GM19238 (cell line): ENCODE data around the gene MTCL1.

Source experiments
- DNase-seq: peaks from one replicate; pipeline ENCODE4 v3.0.0; 2011; ENCODE audit warnings: low spot score; ENCODE audit not compliant: insufficient read length

Gene MTCL1

DNA sequence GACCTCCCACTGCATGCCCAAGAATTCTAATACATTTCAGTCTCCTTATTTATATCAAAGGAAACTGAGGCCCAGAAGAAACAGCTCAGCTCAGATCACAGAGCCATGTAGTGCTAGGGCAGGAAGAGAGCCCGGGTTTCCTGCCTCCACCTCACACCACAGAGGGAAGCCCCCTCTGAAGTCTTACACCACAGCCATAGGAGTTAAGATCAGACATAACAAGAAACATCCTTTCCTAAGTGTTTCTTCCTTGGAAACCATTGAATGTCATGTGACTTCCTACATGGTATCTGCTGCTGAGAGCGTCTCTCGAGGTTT is 102.1 kb downstream of the MTCL1 start:
- no peak for DNase-seq

DNA sequence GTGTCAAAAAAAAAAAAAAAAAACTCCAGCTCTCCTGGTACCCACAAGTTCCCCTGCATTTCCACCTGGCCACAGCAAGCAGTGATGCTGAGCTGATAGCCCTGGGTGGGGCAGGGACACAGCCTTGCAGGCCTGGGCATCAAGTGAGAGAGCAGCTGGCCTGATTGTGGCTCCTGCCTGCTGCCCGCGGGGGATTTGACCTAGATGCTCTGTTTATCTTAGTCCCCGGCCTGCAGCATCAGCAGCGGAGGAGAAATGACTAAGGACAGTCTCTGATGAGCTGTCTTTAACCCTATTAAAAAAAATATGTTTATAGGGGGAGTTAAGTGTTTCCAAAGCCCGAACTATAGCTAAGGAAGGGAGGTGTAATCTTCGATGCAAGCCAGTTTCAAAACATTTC is 102.6 kb downstream of the MTCL1 start:
- DNase-seq: no peak

DNA sequence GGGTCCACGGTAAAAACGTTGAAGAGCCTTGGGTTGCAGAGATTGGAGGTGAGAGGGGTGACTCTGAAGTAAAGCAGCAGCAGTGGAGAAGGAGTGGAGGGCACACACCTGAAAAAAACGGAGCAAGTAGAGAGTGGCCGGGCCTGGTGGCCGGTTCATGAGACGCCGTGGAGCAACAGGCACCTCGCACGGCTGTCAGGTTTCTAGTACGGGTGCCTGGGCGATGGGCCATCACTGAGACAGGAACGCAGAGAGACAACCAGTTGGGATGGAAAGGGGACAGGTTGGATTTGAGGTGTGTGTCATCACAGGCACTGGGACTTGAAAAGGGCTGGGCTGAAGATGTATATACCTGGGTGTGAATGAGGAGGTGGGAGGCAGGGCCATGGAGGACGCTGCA is 104.2 kb downstream of the MTCL1 start:
- no peak for DNase-seq

DNA sequence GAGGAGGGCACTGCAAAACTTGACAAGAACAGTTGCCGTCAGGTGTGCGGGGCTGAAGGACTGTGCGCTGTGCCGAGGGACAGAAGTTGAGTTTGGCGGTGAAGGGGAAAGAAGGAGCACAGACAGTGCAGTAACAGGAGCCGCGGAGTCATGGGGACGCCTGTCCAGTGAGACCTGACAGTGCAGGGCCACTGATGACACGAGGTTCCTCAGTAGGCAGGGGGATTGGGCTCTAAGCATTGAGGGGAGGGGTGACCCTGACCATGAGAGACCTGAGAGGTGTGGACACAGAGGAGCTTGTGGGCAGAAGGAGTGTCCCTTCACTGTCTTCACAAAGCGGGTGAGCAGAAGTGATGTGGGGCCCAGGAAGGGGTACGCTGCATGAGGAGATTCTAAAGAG is 104.8 kb downstream of the MTCL1 start:
- DNase-seq: no peak

DNA sequence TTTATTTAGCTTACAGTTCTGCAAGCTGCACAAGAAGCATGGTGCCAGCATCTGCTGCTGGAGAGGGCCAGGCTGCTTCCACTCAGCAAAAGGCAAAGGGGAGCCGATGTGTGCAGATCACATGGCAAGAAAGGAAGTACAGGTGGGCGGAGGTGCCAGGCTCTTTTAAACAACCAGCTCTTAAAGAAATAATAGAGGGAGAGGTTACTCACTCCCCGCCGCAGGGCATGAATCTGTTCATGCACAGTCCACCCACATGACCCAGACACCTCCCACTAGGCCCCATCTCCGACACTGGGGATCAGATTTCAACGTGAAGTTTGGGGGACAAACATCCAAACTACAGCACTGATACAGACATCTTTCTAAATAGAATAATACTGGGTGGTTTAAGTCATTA is 105.8 kb downstream of the MTCL1 start:
- no peak for DNase-seq

DNA sequence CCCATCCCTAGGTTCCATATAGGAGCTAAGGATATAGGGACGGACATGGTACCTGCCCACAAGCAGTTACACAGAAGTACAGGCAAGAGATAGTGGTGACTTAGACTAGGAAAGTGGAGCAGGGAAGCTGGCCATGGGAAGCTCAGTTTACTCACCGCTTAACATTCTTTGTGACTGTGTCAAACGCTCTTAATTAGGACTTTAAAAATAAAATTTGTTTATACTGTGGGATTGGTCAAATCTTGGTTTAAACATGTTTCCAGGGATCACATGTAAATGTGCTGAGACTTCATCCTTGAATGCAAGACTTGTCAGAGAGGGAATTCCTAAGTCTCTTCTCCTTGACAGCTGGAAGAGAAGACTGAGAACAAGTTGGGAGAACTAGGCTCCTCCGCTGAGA is 107.3 kb downstream of the MTCL1 start:
- no peak for DNase-seq

DNA sequence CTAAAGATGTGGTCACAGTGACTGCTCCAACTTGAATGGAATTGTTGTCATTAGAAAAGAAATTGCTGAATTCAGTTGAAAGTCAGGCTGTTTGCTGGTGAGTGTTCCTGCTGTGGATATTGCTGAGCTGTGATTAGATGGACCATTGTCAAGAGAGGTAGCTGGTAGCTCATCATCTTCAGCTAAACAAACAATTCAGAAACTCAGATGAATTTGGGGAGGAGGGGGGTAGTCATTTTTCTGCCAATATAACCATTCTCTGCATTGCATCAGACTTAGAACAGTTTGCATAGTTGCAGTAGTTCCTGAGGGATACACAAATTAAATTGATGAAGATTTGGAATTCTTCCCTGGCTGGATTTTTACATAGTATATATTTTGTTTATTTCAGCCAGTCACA is 108.3 kb downstream of the MTCL1 start:
- no peak for DNase-seq

DNA sequence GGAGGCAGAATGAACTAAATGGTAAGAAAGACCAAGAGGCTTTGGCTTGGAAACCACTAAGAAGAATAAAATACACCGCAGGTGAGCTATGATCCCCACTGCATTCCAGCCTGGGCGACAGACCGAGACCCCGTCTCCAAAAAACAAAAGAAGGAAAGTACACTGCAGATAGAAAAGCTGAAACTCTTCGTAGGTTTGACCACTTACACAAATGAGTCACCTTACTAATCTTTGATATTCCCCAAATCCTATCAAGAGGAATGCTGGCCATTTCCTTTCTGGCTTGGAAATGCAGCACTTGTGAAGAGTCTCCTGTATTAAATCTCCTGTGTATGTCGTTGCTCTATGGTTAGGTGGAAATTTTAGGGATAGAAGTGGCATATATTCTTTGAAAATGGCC is 108.8 kb downstream of the MTCL1 start:
- no peak for DNase-seq

DNA sequence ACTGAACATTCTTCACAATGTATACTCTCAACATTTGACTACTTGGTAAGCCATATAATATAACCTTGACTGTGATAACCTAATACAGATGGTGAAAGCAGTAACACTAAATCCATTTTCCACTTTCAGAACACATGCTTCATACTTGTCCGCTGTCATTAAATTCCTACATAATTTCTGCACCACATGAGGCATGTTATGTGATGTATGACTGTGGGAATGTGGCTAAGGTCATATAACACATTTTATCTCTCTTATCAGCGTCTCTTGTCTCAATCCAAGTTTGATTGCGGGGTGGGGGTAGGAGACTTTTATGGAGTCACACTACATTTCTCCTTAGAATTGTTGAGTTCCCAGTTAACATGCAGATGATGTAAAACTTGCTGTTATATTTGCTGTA is 110.9 kb downstream of the MTCL1 start:
- no peak for DNase-seq

DNA sequence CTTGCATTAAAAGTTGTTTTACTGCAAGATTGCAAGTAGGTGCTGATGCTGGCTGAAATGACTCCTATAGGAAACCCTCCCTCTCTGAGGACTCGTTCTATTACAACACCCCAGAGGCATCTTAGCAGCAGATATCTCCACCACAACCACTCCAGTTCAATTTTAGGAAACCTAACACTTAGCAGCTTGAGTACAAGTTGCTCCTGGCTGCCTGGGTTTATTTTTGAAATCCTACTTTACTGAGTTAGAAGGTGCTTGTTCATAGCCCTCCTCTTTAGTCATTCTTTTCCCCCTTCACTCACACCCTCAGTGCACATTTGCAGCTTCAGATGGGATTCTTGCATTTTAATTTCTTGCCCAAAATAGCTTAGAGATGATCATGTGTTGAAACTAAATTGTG is 111.5 kb downstream of the MTCL1 start:
- DNase-seq: no peak

DNA sequence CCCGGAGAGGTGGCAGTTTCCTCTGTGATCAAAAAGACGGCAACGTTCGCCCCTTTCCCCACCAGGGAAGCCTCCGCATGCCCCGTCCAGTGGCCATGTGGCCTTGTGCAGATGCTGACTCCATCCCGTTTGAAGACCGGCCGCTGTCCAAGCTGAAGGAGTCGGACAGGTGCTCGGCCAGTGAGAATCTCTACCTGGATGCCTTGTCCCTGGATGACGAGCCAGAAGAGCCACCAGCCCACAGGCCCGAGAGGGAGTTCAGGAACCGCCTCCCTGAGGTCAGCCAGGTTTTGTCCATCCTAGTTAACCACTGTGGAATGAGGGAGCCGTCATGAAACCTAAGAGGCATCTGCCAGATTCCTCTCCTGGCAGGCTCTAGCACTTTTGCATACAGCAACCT is 113.6 kb downstream of the MTCL1 start:
- DNase-seq: no peak

DNA sequence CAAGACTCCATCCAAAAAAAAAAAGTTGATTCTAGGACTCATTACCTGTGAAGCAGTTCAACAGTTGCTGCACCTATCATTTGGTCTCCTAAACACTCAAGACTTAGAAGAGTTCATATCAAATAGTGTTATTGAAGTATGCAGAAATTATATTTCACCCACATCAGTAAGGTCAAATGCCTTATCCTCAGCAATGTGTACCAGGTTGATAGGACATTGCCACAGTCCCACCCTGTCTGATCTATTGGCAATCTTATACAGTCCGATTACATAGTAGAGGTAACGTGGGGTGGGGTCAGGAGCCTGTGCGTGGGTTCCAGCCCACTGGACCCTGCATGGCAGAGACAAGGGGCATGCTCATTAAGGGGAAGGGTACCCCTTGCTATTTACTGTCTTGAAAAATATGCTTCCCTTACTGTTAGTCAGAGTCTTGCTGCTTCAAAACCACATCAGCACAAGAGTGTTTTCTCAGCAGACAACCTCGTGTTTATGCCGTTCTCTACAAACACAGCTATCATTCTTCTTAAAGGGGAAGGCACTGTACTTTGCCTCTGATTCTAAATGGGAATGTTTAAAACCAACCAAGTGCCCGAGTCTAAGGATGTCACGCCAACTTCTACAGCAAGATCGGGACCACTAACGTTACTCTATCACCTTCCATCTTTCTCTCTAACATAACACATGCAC is 115.2 kb downstream of the MTCL1 start:
- no peak for DNase-seq

DNA sequence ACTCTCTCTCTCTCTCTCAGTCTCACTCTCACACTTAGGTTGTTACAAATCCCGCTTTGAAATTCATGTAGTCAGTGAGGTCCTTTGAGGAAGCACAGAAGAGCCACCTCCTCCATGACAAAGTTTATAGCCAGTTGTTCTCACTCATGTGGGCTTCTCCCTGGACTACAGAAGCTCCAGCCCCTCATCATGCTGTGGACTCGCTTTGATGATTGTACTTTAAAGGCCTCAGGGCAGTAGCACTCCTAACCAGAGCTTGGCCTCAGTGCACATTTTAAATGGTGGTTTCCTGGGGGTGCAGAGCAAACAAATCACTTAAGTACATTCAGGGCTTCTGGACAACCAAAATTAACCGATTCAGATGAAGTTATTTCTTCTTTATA is 115.7 kb downstream of the MTCL1 start:
- no peak for DNase-seq

DNA sequence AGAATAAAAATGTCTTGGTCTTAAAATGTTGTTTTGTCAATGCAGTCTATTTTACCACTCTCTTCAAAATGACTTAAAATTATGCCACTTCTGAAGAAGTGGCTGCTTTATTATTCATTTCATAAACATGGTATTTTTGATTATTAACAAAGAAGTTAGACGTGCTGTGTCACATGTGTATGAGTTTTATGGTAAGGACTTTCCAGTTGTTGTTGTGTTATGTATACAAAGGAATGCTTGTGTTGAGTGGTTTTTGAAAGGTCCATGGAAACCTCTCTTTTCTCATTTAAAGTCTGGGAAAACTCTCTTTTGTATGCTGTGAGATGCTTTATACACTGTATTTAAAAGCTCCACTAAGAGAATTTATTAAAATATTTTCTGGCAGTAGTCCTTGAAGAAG is 116.2 kb downstream of the MTCL1 start:
- no peak for DNase-seq

DNA sequence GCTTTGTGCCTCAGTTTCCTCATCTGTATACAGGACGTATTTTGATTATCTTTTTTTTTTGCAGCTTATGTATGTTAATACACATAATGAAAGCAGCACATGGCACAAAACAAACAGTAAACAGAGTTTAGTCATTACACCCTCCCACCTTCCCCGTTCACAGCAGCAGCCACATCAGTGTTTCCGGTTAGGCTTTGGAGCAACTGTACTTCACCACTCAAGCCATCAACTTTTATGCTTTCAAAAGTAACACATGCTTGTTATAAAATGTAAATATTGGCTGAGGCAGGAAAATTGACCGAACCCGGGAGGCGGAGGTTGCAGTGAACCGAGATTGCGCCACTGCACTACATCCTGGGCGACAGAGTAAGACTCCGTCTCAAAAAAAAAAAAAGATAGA is 117.3 kb downstream of the MTCL1 start:
- no peak for DNase-seq

DNA sequence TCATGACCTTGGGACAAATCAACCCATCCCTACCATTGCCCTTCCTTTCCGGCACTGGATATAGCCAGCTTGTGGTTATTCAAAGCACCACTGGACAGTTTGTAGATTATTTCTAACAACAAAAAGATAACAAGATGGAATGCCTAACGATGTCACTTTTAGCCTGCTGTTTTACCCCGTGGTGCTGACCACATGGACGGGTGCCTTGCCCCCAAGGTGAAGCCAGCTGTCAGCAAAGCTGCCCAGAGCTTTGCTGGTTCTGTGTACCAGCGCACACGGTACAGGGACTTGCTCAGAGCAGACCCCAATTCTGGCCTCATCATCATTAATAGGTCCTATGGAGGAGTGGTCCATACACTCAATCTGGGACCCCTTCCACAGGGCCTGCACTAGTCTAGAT is 118.2 kb downstream of the MTCL1 start:
- DNase-seq: no peak

DNA sequence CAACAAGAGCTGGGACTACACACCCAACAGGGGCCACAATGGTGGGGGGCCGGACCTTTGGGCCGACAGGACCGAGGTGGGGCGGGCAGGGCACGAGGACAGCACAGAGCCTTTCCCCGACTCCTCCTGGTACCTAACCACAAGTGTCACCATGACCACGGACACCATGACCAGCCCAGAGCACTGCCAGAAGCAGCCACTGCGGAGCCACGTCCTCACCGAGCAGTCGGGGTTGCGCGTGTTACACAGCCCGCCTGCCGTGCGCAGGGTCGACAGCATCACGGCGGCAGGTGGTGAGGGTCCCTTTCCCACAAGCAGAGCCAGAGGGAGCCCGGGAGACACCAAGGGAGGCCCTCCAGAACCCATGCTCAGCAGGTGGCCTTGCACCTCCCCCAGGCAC is 119.5 kb downstream of the MTCL1 start:
- DNase-seq: no peak

DNA sequence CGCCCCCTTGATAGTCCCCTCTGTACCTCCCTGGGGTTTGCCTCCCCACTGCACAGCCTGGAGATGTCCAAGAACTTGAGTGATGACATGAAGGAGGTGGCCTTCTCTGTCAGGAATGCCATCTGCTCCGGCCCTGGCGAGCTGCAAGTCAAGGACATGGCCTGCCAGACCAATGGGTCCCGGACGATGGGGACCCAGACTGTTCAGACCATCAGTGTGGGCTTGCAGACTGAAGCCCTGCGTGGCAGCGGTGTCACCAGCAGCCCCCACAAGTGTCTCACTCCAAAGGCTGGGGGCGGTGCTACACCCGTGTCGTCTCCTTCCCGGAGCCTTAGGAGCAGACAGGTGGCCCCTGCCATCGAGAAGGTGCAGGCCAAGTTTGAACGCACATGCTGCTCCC is 119.9 kb downstream of the MTCL1 start:
- no peak for DNase-seq

DNA sequence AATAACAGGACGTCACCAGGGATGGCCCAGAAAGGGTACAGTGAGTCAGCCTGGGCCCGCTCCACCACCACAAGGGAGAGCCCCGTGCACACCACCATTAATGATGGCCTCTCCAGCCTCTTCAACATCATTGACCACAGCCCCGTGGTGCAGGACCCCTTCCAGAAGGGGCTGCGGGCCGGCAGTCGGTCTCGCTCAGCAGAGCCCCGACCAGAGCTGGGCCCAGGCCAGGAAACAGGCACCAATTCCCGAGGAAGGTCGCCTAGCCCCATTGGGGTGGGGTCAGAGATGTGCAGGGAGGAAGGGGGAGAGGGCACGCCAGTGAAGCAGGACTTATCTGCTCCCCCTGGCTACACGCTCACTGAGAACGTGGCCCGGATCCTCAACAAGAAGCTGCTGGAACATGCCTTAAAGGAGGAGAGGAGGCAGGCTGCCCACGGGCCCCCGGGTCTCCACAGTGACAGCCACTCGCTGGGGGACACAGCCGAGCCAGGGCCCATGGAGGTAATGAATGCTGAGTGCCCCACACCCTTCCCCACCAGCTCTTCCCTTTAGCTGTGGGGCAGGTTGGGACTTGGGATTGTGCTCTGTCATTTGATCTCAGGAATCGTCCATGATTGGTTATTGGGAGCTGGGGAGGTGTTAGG is 120.5 kb downstream of the MTCL1 start:
- DNase-seq: no peak

DNA sequence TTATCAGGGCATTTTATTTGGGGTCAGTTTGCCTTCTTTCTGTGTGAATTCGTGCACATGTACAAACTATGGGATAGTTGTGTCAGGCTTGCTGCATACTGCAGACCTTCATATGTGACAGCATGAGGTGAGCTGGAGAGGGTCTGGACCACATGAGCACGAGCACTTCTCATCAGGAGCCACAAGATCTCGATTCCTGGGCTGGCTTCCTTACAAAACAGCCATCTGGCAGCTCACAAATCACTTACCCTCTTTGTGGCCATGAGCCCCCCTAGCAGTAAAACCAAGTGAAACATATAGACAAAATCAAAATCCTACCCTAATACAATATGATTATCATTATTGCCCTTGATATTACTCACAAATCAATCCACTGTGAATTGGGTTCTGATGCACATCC is 121.2 kb downstream of the MTCL1 start:
- DNase-seq: no peak

DNA sequence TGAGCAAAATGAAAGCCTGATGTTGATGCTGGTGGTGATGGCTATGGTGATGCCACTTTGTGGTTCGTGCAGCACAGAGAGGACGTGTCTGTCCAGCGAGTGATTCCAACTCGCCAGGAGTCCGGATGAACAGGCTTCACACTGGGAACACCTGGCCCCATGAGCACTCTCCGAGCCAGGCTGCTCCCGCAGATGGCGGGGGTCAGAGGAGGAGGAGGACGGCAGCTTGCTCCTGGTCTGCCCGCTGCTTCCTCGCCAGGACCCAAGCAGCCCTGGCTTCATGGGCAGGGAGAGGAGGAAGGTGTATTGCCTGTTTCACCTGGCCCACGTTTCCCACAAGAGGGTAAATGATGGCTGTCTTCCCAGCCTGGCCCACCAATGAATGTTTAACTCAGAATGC is 121.6 kb downstream of the MTCL1 start:
- DNase-seq: no peak

DNA sequence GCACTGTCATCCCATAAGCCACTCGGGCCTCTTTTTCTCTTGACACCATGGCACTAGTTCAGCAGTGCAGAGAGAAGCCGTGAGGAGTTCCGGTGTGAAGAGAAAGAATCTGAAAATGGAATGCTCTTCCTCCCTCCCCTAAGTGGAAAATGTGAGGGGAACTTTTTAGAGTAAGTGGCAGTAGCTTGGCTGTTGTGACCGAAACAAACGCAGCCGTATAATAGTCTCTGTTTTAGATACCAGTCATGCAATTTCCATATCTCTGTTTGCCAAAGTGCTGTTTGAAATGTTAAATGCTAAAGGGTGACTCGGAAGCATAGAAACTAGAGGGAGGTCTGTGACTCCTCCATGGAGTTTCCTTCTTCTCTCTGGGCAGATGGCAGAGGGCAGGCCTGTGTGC is 122.9 kb downstream of the MTCL1 start:
- no peak for DNase-seq

DNA sequence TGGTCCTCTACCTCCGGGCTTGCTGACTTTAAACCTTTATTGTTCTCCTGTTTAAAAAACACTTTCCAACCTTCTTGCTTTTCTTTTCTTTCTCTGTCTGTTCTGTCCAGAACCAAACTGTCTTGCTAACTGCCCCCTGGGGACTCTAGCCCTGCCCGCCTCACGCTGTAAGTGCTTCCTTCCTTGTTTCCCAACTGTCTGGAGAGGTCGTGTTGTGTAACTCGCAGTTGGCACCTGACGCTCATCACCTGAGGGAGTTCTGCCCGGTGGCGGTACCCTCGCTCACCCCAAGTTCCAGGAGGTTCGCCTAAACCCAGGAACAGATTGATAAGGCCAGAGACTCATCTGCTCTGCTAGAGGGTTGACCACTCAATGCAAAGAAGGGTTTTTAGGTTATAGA is 123.4 kb downstream of the MTCL1 start:
- DNase-seq: no peak
